Glutamatergic neuron (in vitro differentiated cells): Measurements from ENCODE around the gene HIVEP3. TPM values are rescaled to one million over a fixed set of nuclear protein-coding genes. Genes with fewer than 3 reads are reported as not detected.

Experiments used
- DNase-seq: peaks from one replicate; pipeline ENCODE4 v3.0.0; 2022
- H3K27ac Mint-ChIP-seq: one replicate; pipeline ENCODE4 v1.8.0; 2020; ENCODE audit warnings: mild to moderate bottlenecking, mixed read lengths, inconsistent platforms; ENCODE audit not compliant: unreplicated experiment
- H3K27me3 Mint-ChIP-seq: one replicate; pipeline ENCODE4 v1.8.0; 2020; ENCODE audit warnings: mild to moderate bottlenecking, moderate library complexity, mixed read lengths, inconsistent platforms; ENCODE audit not compliant: unreplicated experiment
- H3K36me3 Mint-ChIP-seq: one replicate; pipeline ENCODE4 v1.8.0; 2020; ENCODE audit warnings: mild to moderate bottlenecking, mixed read lengths, inconsistent platforms; ENCODE audit not compliant: unreplicated experiment
- H3K4me1 Mint-ChIP-seq: one replicate; pipeline ENCODE4 v1.8.0; 2020; ENCODE audit warnings: mild to moderate bottlenecking, low read depth, mixed read lengths, inconsistent platforms; ENCODE audit not compliant: unreplicated experiment
- H3K4me3 Mint-ChIP-seq: one replicate; pipeline ENCODE4 v1.8.0; 2020; ENCODE audit warnings: mild to moderate bottlenecking, mixed read lengths, inconsistent platforms; ENCODE audit not compliant: unreplicated experiment
- H3K9me3 Mint-ChIP-seq: one replicate; pipeline ENCODE4 v1.8.0; 2020; ENCODE audit warnings: mild to moderate bottlenecking, moderate library complexity, mixed read lengths, inconsistent platforms; ENCODE audit not compliant: unreplicated experiment
- total RNA-seq: library from RNA; stranded (reverse); fragmentation: NEBNext Ultra II Directional; extraction: Animal tissue kit (Norgen Biotek cat#: 25700); gene quantifications from one replicate; pipeline ENCODE4 v1.2.1, GENCODE V29; 2021; ENCODE audit not compliant: unreplicated experiment
- TF ChIP-seq, protein P1 (sequence below): fragments of 200-600 bp; sonication (generic); IDR thresholded peaks from one replicate; pipeline ENCODE4 v1.5.0; 2021; ENCODE audit not compliant: partially characterized antibody, unreplicated experiment

HIVEP3 gene
- total RNA-seq, 1 donor from 2014 or later, result 15.1 TPM

DNA sequence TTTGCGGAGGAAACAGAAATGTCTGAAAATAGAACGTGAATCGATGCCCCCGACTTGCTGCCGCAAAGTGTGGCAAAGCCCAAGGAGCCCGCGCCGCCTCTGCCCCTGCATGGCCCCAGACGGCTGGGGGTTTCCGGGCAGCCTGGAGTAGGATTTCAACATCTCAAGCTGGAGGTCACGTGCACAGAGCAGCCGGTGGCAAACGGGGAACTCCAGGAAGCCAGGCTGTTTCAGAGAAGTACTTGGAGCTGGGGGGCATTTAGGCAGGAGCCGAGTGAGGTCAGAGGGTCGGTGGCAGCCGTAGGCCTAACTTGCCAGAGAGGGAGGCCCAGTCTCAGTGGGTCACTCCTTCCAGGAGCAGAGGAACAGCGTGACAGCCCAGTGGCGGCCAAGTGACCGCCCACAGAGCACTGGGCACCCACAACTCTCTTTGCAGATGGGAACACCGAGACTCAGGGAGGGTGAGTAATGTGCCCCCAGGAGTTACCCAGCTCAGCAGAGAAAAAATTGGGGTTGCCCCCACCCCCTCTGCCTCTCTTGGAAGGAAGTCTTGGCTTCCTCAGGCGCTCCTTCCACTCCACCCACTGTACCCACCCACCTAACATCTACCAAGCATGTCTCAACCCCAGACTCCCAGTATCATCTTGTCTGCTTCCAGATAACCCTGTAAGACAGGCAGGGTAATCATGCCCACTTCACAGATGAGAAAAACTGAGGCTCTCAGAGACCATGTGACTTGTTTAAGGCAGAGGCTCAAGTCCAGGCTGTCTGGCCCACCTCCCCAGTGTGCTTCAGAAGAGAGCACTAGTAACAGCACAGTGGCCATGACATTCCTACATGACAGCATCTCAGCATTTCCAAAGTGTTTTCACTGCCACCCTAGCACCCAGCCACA lies 179.4 kb downstream of the HIVEP3 start:
- TF ChIP-seq, protein P1, sequence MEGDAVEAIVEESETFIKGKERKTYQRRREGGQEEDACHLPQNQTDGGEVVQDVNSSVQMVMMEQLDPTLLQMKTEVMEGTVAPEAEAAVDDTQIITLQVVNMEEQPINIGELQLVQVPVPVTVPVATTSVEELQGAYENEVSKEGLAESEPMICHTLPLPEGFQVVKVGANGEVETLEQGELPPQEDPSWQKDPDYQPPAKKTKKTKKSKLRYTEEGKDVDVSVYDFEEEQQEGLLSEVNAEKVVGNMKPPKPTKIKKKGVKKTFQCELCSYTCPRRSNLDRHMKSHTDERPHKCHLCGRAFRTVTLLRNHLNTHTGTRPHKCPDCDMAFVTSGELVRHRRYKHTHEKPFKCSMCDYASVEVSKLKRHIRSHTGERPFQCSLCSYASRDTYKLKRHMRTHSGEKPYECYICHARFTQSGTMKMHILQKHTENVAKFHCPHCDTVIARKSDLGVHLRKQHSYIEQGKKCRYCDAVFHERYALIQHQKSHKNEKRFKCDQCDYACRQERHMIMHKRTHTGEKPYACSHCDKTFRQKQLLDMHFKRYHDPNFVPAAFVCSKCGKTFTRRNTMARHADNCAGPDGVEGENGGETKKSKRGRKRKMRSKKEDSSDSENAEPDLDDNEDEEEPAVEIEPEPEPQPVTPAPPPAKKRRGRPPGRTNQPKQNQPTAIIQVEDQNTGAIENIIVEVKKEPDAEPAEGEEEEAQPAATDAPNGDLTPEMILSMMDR, result no peak
- peaks cover 12% of the 10 kb centered on the region for H3K9me3 Mint-ChIP-seq
- peaks cover 5% of the 10 kb centered on the region for H3K27me3 Mint-ChIP-seq
- H3K4me1 Mint-ChIP-seq, result peaks cover 12% of the 10 kb centered on the region
- H3K27ac Mint-ChIP-seq, result no peak overlapping the region
- no peak for DNase-seq
- H3K4me3 Mint-ChIP-seq, result no peak overlapping the region
- no peaks in the 10 kb centered on the region for H3K36me3 Mint-ChIP-seq

DNA sequence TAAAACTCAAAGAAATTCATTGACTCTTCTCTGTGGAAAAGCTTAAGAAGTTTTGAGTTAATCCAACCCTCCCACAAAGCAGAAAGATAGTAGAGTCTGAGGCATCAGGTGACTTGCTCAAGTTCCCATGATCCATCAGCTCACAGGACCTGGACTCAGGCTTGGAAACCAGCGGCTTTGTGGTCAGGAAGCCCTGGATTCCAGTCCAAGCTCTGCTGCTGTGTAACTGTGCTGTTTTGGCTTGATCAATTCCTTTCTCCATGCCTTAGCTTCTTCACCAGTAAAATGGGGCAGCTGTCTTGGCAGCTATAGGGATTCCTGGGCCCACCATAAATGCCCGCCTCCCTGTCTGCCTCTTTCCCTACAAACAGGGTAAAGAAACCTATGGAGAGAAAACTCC lies 180.2 kb downstream of the HIVEP3 start:
- no peak overlapping the region for H3K27ac Mint-ChIP-seq
- TF ChIP-seq, protein P1, result no peak
- H3K9me3 Mint-ChIP-seq, result peaks cover 9% of the 10 kb centered on the region

DNA sequence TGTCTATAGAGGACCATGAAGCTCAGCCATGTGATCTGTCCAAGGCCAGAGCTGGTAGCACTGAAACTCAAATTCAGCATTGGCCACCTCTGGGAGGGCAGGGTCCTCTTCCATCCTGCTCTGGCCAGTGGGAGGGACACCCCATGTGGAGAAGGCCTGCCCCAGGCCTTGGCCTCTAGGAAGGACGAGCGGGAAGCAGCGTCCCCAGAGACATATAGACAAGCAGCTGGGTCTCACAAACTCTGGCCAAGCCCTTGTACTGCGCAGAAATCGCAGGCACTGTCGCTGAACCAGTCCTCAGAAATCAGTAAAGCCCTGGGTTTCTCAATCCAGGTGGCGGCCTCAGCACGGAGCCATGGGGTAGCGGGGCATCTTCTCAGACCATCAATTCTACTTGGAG lies 180.7 kb downstream of the HIVEP3 start:
- Mint-ChIP-seq H3K9me3 (peaks cover 9% of the 10 kb centered on the region), H3K4me1 (peaks cover 18% of the 10 kb centered on the region), H3K4me3 (no peak overlapping the region), H3K27ac (no peak overlapping the region), H3K27me3 (peaks cover 7% of the 10 kb centered on the region), H3K36me3 (no peaks in the 10 kb centered on the region)
- TF ChIP-seq, protein P1, result no peak
- DNase-seq, result no peak

More for the DNA sequence above, 180.2 kb downstream of the HIVEP3 start:
- Mint-ChIP-seq H3K27me3 (peaks cover 6% of the 10 kb centered on the region), H3K4me1 (peaks cover 15% of the 10 kb centered on the region), H3K36me3 (no peaks in the 10 kb centered on the region), H3K4me3 (no peak overlapping the region)
- no peak for DNase-seq

DNA sequence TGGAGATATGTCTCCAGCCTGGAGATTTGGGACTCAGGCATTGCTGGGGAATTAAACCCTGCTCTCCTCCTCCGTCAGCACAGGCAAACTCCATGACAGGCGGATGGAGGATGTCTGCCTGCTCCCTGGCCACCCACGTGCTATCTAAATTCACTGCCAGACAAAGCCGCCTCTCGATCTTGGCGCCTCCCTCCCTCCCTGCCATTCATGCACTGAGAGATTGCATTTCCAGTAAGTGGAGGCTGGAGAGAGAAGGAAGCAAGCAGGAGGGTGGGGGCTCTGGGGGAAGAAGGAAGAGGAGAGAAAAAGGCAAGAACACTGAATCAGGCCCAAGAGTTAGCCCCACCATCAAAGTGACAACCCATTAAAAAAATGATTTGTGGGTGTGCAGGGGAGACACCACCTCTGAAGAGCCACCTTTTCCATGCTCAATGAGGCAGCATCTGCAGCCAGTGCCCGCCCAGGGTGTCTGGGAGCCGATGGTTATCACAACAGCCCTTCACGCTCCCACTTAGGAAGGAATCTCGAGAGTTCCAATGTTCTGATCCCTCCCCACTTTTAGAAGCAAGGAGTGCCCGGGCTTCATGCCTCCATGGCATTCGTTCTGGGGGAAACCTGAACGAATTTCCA lies 183.0 kb downstream of the HIVEP3 start:
- H3K4me1 Mint-ChIP-seq, result peaks cover 19% of the 10 kb centered on the region
- no peak for DNase-seq
- H3K4me3 Mint-ChIP-seq, result no peak overlapping the region
- peaks cover 7% of the 10 kb centered on the region for H3K27me3 Mint-ChIP-seq
- H3K36me3 Mint-ChIP-seq, result no peaks in the 10 kb centered on the region
- TF ChIP-seq, protein P1, result no peak
- H3K27ac Mint-ChIP-seq, result no peak overlapping the region
- H3K9me3 Mint-ChIP-seq, result peaks cover 5% of the 10 kb centered on the region

DNA sequence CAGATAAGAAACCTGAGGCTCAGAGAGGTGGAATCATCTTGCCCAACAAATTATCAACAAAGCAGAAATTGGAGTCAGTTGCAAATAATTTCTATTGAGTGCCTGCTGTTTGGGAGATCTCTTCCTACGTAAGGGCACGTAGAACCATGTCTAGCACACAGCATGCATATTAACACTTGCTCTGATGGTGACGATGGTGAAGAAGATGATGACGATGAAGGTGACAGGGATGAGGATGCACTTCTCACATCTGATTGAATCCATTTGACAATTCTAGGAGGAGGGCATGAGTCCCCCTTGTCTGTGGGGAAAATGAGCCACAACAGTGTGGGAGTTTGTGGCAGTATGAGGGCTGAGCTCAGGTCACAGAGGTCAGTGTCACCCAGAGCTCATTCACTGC lies 183.6 kb downstream of the HIVEP3 start:
- H3K36me3 Mint-ChIP-seq, result no peaks in the 10 kb centered on the region
- DNase-seq, result no peak
- peaks cover 7% of the 10 kb centered on the region for H3K27me3 Mint-ChIP-seq
- TF ChIP-seq, protein P1, result no peak
- H3K4me3 Mint-ChIP-seq, result no peak overlapping the region
- H3K27ac Mint-ChIP-seq, result no peak overlapping the region
- H3K4me1 Mint-ChIP-seq, result peaks cover 19% of the 10 kb centered on the region
- peaks cover 5% of the 10 kb centered on the region for H3K9me3 Mint-ChIP-seq
